ENCODE data around the gene PPM1M. TPM values are rescaled to one million over a fixed set of nuclear protein-coding genes. Genes with fewer than 3 reads are reported as not detected.

Gene PPM1M
- total and polyA plus RNA-seq, 2 experiments from 2014 or later, result 2.2 to 4.0 TPM

DNA sequence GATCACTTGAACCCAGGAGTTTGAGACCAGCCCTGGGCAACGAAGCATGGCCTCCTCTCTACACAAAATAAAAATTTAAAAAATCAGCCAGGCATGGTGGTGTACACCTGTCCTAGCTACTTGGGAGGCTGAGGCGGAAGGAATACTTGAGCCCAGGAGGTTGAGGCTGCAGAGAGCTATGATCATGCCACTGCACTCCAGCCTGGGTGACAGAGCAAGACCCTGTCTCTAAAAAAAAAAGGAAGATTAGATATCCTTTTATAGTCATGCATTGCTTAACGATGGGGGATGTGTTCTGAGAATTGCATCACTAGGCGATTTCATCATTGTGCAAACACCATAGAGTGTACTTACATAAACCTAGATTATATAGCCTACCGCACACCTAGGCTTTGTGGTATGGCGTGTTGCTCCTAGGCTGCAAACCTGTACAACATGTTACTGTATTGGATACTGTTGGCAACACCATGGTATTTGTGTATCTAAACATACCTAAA, 35.0 kb upstream of the PPM1M start:
- Mint-ChIP-seq H3K4me1 (no peaks in the 10 kb centered on the region), H3K27me3 (ENCODE audit: insufficient read depth, low read depth, poor library complexity) (peaks cover 5% of the 10 kb centered on the region), H3K4me3 (no peak overlapping the region), H3K27ac (no peak overlapping the region), H3K9me3 (no peaks in the 10 kb centered on the region), H3K36me3 (ENCODE audit: low read depth) (peaks cover 97% of the 10 kb centered on the region)
- ATAC-seq (no peak), DNase-seq (ENCODE audit: low spot score) (no peak)
- peaks cover 8% of the 10 kb centered on the region; the same call in 1 of the 2 replicates for H3F3A ChIP-seq (replicated peaks; ENCODE audit: low read depth)
- H3K4me2 ChIP-seq, result no peak overlapping the region
- no peaks in the 10 kb centered on the region for H3K27me3 ChIP-seq (ENCODE audit: insufficient read depth)
- H2AFZ ChIP-seq, result no peak overlapping the region
- no peak overlapping the region for H3K4me3 ChIP-seq
- H3K27ac ChIP-seq (ENCODE audit: low read depth), result no peak overlapping the region
- H3K79me2 ChIP-seq (replicated peaks; ENCODE audit: insufficient read depth), result no peaks in the 10 kb centered on the region
- peaks cover 69% of the 10 kb centered on the region for H3K36me3 ChIP-seq (ENCODE audit: insufficient read depth)
- peaks cover 7% of the 10 kb centered on the region; the same call in 1 of the 2 replicates for H4K20me1 ChIP-seq (replicated peaks; ENCODE audit: insufficient read depth)
- H3K4me1 ChIP-seq (ENCODE audit: insufficient read depth), result no peaks in the 10 kb centered on the region
- TF ChIP-seq JUNB (IDR thresholded peaks at IDR 0.05; ENCODE audit: unreplicated experiment) (no peak), ZNF114 (CRISPR knock-in tag; IDR thresholded peaks at IDR 0.05) (no peak), POLR2AphosphoS5 (IDR thresholded peaks at IDR 0.05; ENCODE audit: low read depth) (no peak), CREB1 (CRISPR knock-in tag; IDR thresholded peaks at IDR 0.05; ENCODE audit: low read depth) (no peak)
- TF ChIP-seq, protein P1, sequence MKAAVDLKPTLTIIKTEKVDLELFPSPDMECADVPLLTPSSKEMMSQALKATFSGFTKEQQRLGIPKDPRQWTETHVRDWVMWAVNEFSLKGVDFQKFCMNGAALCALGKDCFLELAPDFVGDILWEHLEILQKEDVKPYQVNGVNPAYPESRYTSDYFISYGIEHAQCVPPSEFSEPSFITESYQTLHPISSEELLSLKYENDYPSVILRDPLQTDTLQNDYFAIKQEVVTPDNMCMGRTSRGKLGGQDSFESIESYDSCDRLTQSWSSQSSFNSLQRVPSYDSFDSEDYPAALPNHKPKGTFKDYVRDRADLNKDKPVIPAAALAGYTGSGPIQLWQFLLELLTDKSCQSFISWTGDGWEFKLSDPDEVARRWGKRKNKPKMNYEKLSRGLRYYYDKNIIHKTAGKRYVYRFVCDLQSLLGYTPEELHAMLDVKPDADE (IDR thresholded peaks at IDR 0.05), result no peak
- TF ChIP-seq, protein P2, sequence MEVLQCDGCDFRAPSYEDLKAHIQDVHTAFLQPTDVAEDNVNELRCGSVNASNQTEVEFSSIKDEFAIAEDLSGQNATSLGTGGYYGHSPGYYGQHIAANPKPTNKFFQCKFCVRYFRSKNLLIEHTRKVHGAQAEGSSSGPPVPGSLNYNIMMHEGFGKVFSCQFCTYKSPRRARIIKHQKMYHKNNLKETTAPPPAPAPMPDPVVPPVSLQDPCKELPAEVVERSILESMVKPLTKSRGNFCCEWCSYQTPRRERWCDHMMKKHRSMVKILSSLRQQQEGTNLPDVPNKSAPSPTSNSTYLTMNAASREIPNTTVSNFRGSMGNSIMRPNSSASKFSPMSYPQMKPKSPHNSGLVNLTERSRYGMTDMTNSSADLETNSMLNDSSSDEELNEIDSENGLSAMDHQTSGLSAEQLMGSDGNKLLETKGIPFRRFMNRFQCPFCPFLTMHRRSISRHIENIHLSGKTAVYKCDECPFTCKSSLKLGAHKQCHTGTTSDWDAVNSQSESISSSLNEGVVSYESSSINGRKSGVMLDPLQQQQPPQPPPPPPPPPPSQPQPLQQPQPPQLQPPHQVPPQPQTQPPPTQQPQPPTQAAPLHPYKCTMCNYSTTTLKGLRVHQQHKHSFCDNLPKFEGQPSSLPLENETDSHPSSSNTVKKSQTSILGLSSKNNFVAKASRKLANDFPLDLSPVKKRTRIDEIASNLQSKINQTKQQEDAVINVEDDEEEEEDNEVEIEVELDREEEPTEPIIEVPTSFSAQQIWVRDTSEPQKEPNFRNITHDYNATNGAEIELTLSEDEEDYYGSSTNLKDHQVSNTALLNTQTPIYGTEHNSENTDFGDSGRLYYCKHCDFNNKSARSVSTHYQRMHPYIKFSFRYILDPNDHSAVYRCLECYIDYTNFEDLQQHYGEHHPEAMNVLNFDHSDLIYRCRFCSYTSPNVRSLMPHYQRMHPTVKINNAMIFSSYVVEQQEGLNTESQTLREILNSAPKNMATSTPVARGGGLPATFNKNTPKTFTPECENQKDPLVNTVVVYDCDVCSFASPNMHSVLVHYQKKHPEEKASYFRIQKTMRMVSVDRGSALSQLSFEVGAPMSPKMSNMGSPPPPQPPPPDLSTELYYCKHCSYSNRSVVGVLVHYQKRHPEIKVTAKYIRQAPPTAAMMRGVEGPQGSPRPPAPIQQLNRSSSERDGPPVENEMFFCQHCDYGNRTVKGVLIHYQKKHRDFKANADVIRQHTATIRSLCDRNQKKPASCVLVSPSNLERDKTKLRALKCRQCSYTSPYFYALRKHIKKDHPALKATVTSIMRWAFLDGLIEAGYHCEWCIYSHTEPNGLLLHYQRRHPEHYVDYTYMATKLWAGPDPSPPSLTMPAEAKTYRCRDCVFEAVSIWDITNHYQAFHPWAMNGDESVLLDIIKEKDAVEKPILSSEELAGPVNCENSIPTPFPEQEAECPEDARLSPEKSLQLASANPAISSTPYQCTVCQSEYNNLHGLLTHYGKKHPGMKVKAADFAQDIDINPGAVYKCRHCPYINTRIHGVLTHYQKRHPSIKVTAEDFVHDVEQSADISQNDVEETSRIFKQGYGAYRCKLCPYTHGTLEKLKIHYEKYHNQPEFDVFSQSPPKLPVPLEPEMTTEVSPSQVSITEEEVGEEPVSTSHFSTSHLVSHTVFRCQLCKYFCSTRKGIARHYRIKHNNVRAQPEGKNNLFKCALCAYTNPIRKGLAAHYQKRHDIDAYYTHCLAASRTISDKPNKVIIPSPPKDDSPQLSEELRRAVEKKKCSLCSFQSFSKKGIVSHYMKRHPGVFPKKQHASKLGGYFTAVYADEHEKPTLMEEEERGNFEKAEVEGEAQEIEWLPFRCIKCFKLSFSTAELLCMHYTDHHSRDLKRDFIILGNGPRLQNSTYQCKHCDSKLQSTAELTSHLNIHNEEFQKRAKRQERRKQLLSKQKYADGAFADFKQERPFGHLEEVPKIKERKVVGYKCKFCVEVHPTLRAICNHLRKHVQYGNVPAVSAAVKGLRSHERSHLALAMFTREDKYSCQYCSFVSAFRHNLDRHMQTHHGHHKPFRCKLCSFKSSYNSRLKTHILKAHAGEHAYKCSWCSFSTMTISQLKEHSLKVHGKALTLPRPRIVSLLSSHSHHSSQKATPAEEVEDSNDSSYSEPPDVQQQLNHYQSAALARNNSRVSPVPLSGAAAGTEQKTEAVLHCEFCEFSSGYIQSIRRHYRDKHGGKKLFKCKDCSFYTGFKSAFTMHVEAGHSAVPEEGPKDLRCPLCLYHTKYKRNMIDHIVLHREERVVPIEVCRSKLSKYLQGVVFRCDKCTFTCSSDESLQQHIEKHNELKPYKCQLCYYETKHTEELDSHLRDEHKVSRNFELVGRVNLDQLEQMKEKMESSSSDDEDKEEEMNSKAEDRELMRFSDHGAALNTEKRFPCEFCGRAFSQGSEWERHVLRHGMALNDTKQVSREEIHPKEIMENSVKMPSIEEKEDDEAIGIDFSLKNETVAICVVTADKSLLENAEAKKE (CRISPR knock-in tag; IDR thresholded peaks at IDR 0.05), result no peak
- H3K9me2 ChIP-seq (ENCODE audit: insufficient read depth), result no peaks in the 10 kb centered on the region

All from GM23338 (cell line).